Measurements from ENCODE around the gene CYP2J2.

- TF ChIP-seq EZH2 (IDR thresholded peaks at IDR 0.05; ENCODE audit: insufficient read depth, poor library complexity, severe bottlenecking) (no peak), EZH2phosphoT487 (IDR thresholded peaks at IDR 0.05; ENCODE audit: insufficient read depth, low read depth) (no peak)
Observed at GRCh38 chr1:59852117-59852516, 74.5 kb downstream of the CYP2J2 start.

Measured in GM23248 (cell line).